ENCODE measurements around the gene RETREG2.

RETREG2 gene

GRCh38 chr2:219206328-219207133 lies 28.5 kb downstream of the RETREG2 start, which contains the start of gene ZFAND2B:
ZFAND2B (plus strand) TSS chr2:219206782; CDS start chr2:219206988, 206 bp downstream.
- H3K4me1 ChIP-seq (ENCODE audit: insufficient read depth, insufficient read length): peaks cover 3% of the 10 kb centered on the region
- peaks cover 38% of the 10 kb centered on the region for H3K36me3 ChIP-seq (ENCODE audit: insufficient read depth, insufficient read length, low read length)
- no peak for TF ChIP-seq ZNF274 (IDR thresholded peaks at IDR 0.05; ENCODE audit: low read depth, low read length)
- no peak for TF ChIP-seq YY1 (IDR thresholded peaks at IDR 0.05; ENCODE audit: insufficient read depth, insufficient read length)
- no peak for TF ChIP-seq SUZ12 (IDR thresholded peaks at IDR 0.05; ENCODE audit: extremely low read depth, insufficient read depth, insufficient read length)
- peak within 1 kb of the TSS; percentile 68 for H3K4me3 ChIP-seq (ENCODE audit: insufficient read length, low read depth)
- 0 out of 2 replicates have a peak, but pooled peaks cover 10% of the 10 kb centered on the region for H3K9me3 ChIP-seq (ENCODE audit: insufficient read depth, low read length)
- no peaks in the 10 kb centered on the region for H3K27me3 ChIP-seq (ENCODE audit: insufficient read depth, insufficient read length)
- DNase-seq (ENCODE audit: low read depth, low spot score): peak; percentile 93
- peak within 1 kb of the TSS; percentile 91 for H3K9ac ChIP-seq (ENCODE audit: insufficient read length, low read depth)

- peaks cover 43% of the 10 kb centered on the region for H3K36me3 ChIP-seq (ENCODE audit: insufficient read depth, insufficient read length, low read length)
- no peak for TF ChIP-seq ZNF274 (IDR thresholded peaks at IDR 0.05; ENCODE audit: low read depth, low read length)
- no peak for TF ChIP-seq YY1 (IDR thresholded peaks at IDR 0.05; ENCODE audit: insufficient read depth, insufficient read length)
- TF ChIP-seq SUZ12 (IDR thresholded peaks at IDR 0.05; ENCODE audit: extremely low read depth, insufficient read depth, insufficient read length): no peak
- no peak for DNase-seq (ENCODE audit: low read depth, low spot score)
- H3K9ac ChIP-seq (ENCODE audit: insufficient read length, low read depth): peak overlapping the region; percentile 88
- H3K27me3 ChIP-seq (ENCODE audit: insufficient read depth, insufficient read length): no peaks in the 10 kb centered on the region
- peaks cover 3% of the 10 kb centered on the region for H3K4me1 ChIP-seq (ENCODE audit: insufficient read depth, insufficient read length)
- peak overlapping the region; percentile 41 for H3K4me3 ChIP-seq (ENCODE audit: insufficient read length, low read depth)
- H3K9me3 ChIP-seq (ENCODE audit: insufficient read depth, low read length): 0 out of 2 replicates have a peak, but pooled peaks cover 9% of the 10 kb centered on the region
Observed at GRCh38 chr2:219207134-219207883, 29.2 kb downstream of the RETREG2 start.

GRCh38 chr2:219207884-219208740 lies 30.0 kb downstream of the RETREG2 start:
- Histone ChIP-seq H3K36me3 (ENCODE audit: insufficient read depth, insufficient read length, low read length) (peaks cover 51% of the 10 kb centered on the region), H3K27me3 (ENCODE audit: insufficient read depth, insufficient read length) (no peaks in the 10 kb centered on the region), H3K9ac (ENCODE audit: insufficient read length, low read depth) (peak overlapping the region; percentile 88), H3K4me3 (ENCODE audit: insufficient read length, low read depth) (no peak overlapping the region), H3K9me3 (ENCODE audit: insufficient read depth, low read length) (0 out of 2 replicates have a peak, but pooled peaks cover 9% of the 10 kb centered on the region), H3K4me1 (ENCODE audit: insufficient read depth, insufficient read length) (peaks cover 3% of the 10 kb centered on the region)
- TF ChIP-seq ZNF274 (IDR thresholded peaks at IDR 0.05; ENCODE audit: low read depth, low read length) (no peak), YY1 (IDR thresholded peaks at IDR 0.05; ENCODE audit: insufficient read depth, insufficient read length) (no peak), SUZ12 (IDR thresholded peaks at IDR 0.05; ENCODE audit: extremely low read depth, insufficient read depth, insufficient read length) (no peak)
- no peak for DNase-seq (ENCODE audit: low read depth, low spot score)

GRCh38 chr2:219209236-219210195 lies 31.4 kb downstream of the RETREG2 start:
- Histone ChIP-seq H3K4me3 (ENCODE audit: insufficient read length, low read depth) (no peak overlapping the region), H3K9me3 (ENCODE audit: insufficient read depth, low read length) (0 out of 2 replicates have a peak, but pooled peaks cover 6% of the 10 kb centered on the region), H3K36me3 (ENCODE audit: insufficient read depth, insufficient read length, low read length) (peaks cover 65% of the 10 kb centered on the region), H3K27me3 (ENCODE audit: insufficient read depth, insufficient read length) (no peaks in the 10 kb centered on the region), H3K9ac (ENCODE audit: insufficient read length, low read depth) (no peak overlapping the region), H3K4me1 (ENCODE audit: insufficient read depth, insufficient read length) (peaks cover 3% of the 10 kb centered on the region)
- TF ChIP-seq SUZ12 (IDR thresholded peaks at IDR 0.05; ENCODE audit: extremely low read depth, insufficient read depth, insufficient read length): no peak
- TF ChIP-seq YY1 (IDR thresholded peaks at IDR 0.05; ENCODE audit: insufficient read depth, insufficient read length): no peak
- TF ChIP-seq ZNF274 (IDR thresholded peaks at IDR 0.05; ENCODE audit: low read depth, low read length): no peak
- DNase-seq (ENCODE audit: low read depth, low spot score): no peak

GRCh38 chr2:219210196-219210885 lies 32.3 kb downstream of the RETREG2 start:
- TF ChIP-seq YY1 (IDR thresholded peaks at IDR 0.05; ENCODE audit: insufficient read depth, insufficient read length): no peak
- TF ChIP-seq ZNF274 (IDR thresholded peaks at IDR 0.05; ENCODE audit: low read depth, low read length): no peak
- no peak for TF ChIP-seq SUZ12 (IDR thresholded peaks at IDR 0.05; ENCODE audit: extremely low read depth, insufficient read depth, insufficient read length)
- H3K36me3 ChIP-seq (ENCODE audit: insufficient read depth, insufficient read length, low read length): peaks cover 73% of the 10 kb centered on the region
- no peaks in the 10 kb centered on the region for H3K9me3 ChIP-seq (ENCODE audit: insufficient read depth, low read length)
- no peak for DNase-seq (ENCODE audit: low read depth, low spot score)
- no peak overlapping the region for H3K4me3 ChIP-seq (ENCODE audit: insufficient read length, low read depth)
- no peaks in the 10 kb centered on the region for H3K27me3 ChIP-seq (ENCODE audit: insufficient read depth, insufficient read length)
- H3K9ac ChIP-seq (ENCODE audit: insufficient read length, low read depth): no peak overlapping the region
- H3K4me1 ChIP-seq (ENCODE audit: insufficient read depth, insufficient read length): peaks cover 3% of the 10 kb centered on the region

Measured in NT2/D1 (cell line).